NCI-H2227 treated with DMSO at 0.1 percent for 48 hours (cell line): Measurements from ENCODE around the gene TMEM87B.
"Not testable (repeated sequence)": the region's sequence is repeated elsewhere in the genome, so short reads cannot be mapped to it uniquely, and the experiment has no call there.

ENCODE experiments used
- DNase-seq: peaks from one replicate; lab custom pipeline; 2025; lab: John Stamatoyannopoulos, UW

The TMEM87B gene

DNA sequence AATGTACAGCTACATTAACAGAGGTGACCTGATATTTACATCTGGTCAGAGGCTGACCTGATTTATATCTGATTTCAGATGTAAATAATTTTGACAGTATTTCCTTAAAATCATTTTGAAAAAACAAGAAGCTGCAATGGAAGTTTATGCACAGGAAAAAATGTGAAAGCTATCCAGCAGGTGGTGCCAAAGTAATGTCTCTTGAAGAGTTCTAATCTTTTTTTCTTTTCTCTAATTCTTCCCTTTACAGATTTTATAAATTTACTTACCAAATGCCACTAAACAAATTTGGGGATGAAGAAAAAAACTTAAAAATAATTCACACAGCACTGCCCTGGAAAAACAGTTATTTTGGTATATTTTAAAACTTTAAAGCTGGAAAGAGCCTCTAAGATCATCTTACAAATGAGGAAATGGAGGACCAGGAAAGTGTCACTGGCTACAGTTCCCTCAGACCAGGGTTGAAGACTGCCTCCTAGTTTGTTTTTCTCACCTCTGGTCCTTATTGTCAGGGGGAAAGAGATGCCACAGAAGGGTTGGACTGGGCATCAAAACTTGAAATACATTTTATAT lies 66.7 kb downstream of the TMEM87B start:
- no peak for DNase-seq

DNA sequence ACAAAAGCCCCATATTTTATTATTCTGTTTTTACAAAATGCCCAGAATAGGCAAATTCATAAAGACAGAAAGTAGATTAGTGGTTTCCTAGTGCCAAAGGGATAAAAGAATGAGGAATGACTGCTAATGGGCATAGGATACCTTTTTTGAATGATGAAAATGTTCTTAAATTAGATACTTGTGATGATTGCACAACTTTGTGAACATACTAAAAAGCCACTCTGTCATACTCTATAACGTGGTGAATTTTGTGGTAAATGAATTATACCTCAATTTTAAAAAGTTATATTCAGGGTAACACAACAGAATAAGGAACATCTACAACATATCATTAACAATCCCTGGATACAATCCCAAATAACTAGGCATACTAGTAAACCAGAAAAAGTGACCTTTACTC lies 74.0 kb downstream of the TMEM87B start:
- no peak for DNase-seq

GRCh38 chr2:112133344-112133743 lies 78.3 kb downstream of the TMEM87B start:
- DNase-seq = no peak

GRCh38 chr2:112134120-112134519 lies 79.1 kb downstream of the TMEM87B start:
- no peak for DNase-seq

DNA sequence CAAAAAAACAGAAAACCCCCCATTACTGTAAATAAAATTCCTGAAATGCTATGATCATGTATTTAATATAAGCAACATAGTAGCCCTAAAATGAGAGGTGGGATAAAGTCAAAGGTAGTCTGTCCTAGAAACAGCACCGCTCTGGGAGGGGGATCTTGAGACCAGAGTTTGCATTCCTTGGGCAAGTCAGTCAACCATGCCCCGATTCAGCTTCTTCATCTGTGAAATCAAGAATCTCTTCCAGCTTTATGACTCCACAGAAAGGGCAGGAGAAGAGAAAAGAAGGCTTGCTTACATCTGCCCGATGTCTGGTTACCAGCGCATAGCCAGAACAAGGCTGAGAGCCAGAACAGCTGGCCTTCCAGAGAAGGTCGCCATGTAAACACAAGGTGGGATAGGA lies 81.0 kb downstream of the TMEM87B start:
- no peak for DNase-seq

GRCh38 chr2:112137516-112138158 lies 82.6 kb downstream of the TMEM87B start:
- DNase-seq = no peak

GRCh38 chr2:112138159-112139032 lies 83.3 kb downstream of the TMEM87B start, which contains the start of gene FBLN7:
Gene FBLN7, plus strand, starts transcription at chr2:112138385. Its CDS starts 271 bp downstream, at chr2:112138656.
- no peak for DNase-seq

DNA sequence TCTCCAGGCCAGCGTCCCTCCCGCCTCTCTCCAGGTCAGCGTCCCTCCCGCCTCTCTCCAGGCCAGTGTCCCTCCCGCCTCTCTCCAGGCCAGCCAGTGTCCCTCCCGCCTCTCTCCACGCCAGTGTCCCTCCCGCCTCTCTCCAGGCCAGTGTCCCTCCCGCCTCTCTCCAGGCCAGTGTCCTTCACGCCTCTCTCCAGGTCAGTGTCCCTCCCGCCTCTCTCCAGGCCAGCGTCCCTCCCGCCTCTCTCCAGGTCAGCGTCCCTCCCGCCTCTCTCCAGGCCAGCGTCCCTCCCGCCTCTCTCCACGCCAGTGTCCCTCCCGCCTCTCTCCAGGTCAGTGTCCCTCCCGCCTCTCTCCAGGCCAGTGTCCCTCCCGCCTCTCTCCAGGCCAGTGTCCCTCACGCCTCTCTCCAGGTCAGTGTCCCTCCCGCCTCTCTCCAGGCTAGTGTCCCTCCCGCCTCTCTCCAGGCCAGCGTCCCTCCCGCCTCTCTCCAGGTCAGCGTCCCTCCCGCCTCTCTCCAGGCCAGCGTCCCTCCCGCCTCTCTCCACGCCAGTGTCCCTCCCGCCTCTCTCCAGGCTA lies 84.1 kb downstream of the TMEM87B start:
- not testable (repeated sequence) for DNase-seq

GRCh38 chr2:112139661-112140204 lies 84.7 kb downstream of the TMEM87B start:
- not testable (repeated sequence) for DNase-seq

GRCh38 chr2:112140205-112140802 lies 85.2 kb downstream of the TMEM87B start:
- DNase-seq = no peak

GRCh38 chr2:112140899-112141625 lies 86.0 kb downstream of the TMEM87B start:
- no peak for DNase-seq

DNA sequence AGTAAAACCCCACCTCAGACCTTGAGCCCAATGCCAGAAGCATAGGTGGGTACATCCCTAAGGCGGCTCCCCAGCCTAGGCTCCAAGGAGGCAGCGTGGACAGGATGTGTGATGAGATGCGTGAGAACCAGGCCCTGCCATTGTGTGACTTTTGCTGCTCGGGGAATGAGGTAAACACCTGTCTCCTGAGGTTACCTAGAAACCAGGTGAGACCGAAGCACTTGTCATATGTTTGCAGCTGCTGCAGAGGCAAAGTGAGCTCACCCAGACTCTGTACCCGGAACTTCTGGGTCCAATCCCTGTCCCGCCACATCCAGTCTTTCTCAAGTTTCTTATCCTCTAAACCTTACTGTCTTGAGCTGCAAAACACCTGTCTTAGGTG lies 86.5 kb downstream of the TMEM87B start:
- DNase-seq = no peak

- DNase-seq = no peak
Observed at GRCh38 chr2:112142525-112143078, 87.5 kb downstream of the TMEM87B start.

GRCh38 chr2:112143150-112143549 lies 88.1 kb downstream of the TMEM87B start:
- no peak for DNase-seq

DNA sequence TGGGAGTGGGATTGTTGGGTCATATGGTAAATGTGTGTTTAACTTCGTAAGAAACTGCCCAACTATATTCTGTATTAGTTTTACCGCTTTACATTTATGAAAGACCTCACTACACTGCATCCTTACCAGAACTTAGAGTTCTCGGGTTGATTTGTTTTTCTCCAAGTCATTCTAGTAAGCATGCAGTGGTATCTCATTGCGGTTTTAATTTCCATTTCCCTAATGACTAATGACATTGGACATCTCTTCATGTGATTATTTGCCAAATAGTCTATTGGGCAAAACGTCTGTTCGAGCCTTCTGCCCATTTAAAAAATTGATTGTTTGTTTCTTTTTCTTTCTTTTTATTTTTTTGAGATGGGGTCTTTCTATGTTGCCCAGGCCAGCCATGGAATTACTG lies 89.9 kb downstream of the TMEM87B start:
- no peak for DNase-seq

GRCh38 chr2:112147382-112148168 lies 92.5 kb downstream of the TMEM87B start:
- no peak for DNase-seq

DNA sequence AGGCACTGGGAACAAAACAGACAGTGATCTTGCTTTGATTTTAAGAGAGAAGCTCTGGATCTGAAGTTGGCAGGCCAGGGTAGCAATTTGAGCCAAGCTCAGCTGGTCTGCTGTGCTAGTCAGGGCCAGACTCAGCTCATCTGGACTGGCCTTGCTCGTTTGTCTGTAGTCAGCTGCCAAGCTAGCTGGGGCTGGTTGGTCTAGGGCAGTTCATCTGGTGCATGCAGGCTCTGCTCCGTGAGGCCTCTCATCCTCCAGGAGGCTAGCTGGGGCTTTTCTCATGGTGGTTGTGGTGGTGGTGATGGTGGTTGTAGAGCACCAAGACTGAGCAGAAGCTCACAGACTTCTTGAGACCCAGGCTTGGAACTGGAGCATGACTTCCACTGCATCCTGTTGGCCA lies 93.4 kb downstream of the TMEM87B start:
- DNase-seq = no peak

DNA sequence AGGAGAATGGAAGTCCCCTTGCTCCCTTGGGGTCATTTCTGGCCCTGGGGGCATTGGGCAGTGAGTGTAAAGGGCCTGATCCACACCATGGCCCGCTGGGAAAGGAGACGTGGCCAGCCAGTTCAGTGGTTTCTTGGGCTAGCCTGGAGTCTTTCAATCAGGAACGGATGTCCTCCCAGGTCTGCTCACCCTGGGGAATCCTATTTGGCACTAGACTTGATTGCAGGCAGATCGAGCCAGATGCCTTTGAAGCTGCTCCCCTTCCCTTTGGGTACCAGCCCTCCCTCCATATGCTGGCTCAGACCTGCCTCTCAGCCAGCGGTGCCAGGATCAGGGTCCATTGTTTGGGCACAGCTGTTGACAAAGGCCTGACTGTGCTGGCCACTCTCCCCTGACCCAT lies 94.1 kb downstream of the TMEM87B start:
- DNase-seq = no peak

DNA sequence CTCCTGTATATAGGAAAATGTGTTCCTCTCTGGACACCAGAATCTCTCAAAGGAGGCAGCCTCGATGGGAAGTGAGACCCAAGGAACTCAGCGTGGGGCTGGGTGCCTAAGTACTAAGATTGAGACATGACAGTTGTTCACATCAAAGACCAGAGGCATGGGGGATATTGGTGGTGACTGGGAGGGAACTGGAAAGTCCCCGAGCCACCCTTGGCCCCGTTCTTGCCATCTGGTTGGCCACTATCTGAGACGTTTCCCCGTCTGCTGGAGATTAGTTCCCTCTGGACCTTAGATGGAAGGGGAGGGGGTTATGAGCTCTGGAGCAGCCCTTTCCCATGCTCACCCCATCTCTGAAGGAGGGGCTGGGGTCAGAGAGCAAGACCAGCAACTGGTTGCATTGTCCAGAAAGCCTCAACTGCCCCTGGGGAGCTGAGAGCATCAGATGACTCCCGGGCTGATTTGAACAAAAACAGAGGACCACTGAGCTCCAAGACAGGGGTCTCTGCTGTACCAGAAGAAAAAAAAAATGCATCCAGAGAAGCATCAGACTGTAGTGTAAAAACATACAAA lies 94.9 kb downstream of the TMEM87B start:
- no peak for DNase-seq

DNA sequence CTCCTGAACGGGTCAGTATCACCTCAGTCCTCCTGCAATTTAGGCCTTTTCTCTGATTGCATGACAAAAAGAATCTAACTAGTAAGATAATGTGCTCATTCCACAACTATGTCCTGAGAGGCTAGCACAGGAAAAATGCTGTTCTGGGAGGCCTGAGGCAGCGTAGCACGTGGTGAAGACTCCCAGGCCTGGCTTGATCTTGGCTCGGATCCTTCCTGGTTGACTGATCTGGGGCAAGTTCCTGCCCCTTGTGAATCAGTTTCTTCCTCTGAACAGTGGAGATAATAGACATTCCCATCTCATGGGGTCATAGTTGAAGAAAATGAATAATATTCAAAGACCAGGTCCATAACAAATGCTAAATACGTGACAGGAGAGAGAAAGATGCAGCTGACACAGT lies 95.4 kb downstream of the TMEM87B start:
- DNase-seq = no peak
